NCI-H2081 (cell line): Measurements from ENCODE around the gene SIRT3.
"Not testable (repeated sequence)": the region's sequence is repeated elsewhere in the genome, so short reads cannot be mapped to it uniquely, and the experiment has no call there.

Experiments used
- DNase-seq, 2 experiments: peaks; one replicate each; lab custom pipeline; 2025; lab: John Stamatoyannopoulos, UW

The SIRT3 gene

GRCh38 chr11:203056-203944 is 32.8 kb downstream of the SIRT3 start:
- no peak for DNase-seq

GRCh38 chr11:202490-202889 is 33.7 kb downstream of the SIRT3 start:
- no peak for DNase-seq

- DNase-seq: no peak
These were observed 34.2 kb downstream of the SIRT3 start for GRCh38 chr11:201966-202365.

GRCh38 chr11:200224-201003 is 35.7 kb downstream of the SIRT3 start:
- DNase-seq: no peak

GRCh38 chr11:199782-200181 is 36.4 kb downstream of the SIRT3 start:
- DNase-seq: no peak

- DNase-seq: no peak
These were observed 37.0 kb downstream of the SIRT3 start for GRCh38 chr11:199004-199581.

GRCh38 chr11:198236-198806 is 37.8 kb downstream of the SIRT3 start:
- DNase-seq: no peak

- no peak for DNase-seq
These were observed 38.4 kb downstream of the SIRT3 start for GRCh38 chr11:197741-198235.

GRCh38 chr11:196786-197731 is 39.1 kb downstream of the SIRT3 start:
- no peak for DNase-seq

GRCh38 chr11:193481-193880 is 42.7 kb downstream of the SIRT3 start:
- DNase-seq: not testable (repeated sequence)

GRCh38 chr11:192674-193128 is 43.4 kb downstream of the SIRT3 start, which contains the start of gene SCGB1C1:
Gene SCGB1C1, plus strand, starts transcription at chr11:193078. Its CDS starts 22 bp downstream, at chr11:193100.
- DNase-seq: not testable (repeated sequence)

- not testable (repeated sequence) for DNase-seq
These were observed 44.4 kb downstream of the SIRT3 start for GRCh38 chr11:191490-192478.

- not testable (repeated sequence) for DNase-seq
These were observed 45.6 kb downstream of the SIRT3 start for GRCh38 chr11:190546-190945.

GRCh38 chr11:189843-190311 is 46.3 kb downstream of the SIRT3 start:
- not testable (repeated sequence) for DNase-seq

GRCh38 chr11:189200-189783 is 46.9 kb downstream of the SIRT3 start:
- not testable (repeated sequence) for DNase-seq

GRCh38 chr11:180242-180641 is 55.9 kb downstream of the SIRT3 start:
- not testable (repeated sequence) for DNase-seq
